Ovary (tissue), 3 donors: ENCODE results near the gene PDZRN3.

Experiments used
- POLR2A ChIP-seq: fragments of 450-650 bp; IDR thresholded peaks from one replicate; pipeline ENCODE4 v1.6.1; 2017; ENCODE audit warnings: antibody characterized with exemption, mild to moderate bottlenecking, moderate library complexity
- TF ChIP-seq, protein P1 (sequence below), 3 donors: fragments of 450-650 bp in 2 of 3; fragments of 200-600 bp in 1 of 3; IDR thresholded peaks; one replicate each; pipeline versions ENCODE4 v1.5.1 to v1.8.0; 2016 to 2022; ENCODE audit warnings: antibody characterized with exemption in 3 of 3, mild to moderate bottlenecking in 1 of 3
- donor health status: DM: no; HTN: no; CAD: no.

- TF ChIP-seq, protein P1, sequence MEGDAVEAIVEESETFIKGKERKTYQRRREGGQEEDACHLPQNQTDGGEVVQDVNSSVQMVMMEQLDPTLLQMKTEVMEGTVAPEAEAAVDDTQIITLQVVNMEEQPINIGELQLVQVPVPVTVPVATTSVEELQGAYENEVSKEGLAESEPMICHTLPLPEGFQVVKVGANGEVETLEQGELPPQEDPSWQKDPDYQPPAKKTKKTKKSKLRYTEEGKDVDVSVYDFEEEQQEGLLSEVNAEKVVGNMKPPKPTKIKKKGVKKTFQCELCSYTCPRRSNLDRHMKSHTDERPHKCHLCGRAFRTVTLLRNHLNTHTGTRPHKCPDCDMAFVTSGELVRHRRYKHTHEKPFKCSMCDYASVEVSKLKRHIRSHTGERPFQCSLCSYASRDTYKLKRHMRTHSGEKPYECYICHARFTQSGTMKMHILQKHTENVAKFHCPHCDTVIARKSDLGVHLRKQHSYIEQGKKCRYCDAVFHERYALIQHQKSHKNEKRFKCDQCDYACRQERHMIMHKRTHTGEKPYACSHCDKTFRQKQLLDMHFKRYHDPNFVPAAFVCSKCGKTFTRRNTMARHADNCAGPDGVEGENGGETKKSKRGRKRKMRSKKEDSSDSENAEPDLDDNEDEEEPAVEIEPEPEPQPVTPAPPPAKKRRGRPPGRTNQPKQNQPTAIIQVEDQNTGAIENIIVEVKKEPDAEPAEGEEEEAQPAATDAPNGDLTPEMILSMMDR (IDR thresholded peaks at IDR 0.05): no peak
- no peak for TF ChIP-seq POLR2A
Measured at GRCh38 chr3:73448761-73449301, 175.9 kb downstream of the PDZRN3 start.
